A549 (cell line): ENCODE results near the gene MTCP1. TPM values are rescaled to one million over a fixed set of nuclear protein-coding genes. Genes with fewer than 3 reads are reported as not detected.
A peak's percentile ranks its signal among the peaks of the same experiment; 100 is the strongest.

Source experiments
- ATAC-seq, 2 experiments: fragments of 200-7000 bp in 1 of 2; fragments of >200 bp in 1 of 2; cut with Nextera tagmentation in 1 of 2; cut with Tn5 transposase in 1 of 2; 3 replicates each; pipeline versions ENCODE4 v1.8.0 to v1.9.1; 2018 to 2020; ENCODE audit warnings: mild to moderate bottlenecking in 1 of 2, moderate library complexity in 1 of 2
- CTCF ChIA-PET: fragments of 300-600 bp; sonication (Branson Sonifier 250); formaldehyde crosslinking; extraction: SDS; loops from one replicate; lab custom pipeline; 2021; ENCODE audit warnings: antibody characterized with exemption, inconsistent platforms; lab: Yijun Ruan, JAX
- POLR2A ChIA-PET: fragments of 350-600 bp; formaldehyde crosslinking; extraction: SDS; loops from one replicate; lab custom pipeline; 2021; ENCODE audit warnings: antibody characterized with exemption, inconsistent platforms; lab: Yijun Ruan, JAX
- DNase-seq, 2 experiments: peaks; one replicate each; pipeline versions ENCODE4 v3.0.0 to v3.0.0-alpha.2; 2011 to 2016; ENCODE audit warnings: low read depth in 1 of 2, low spot score in 1 of 2
- FAIRE-seq: peaks from 2 replicates; lab custom pipeline; 2011; peaks lifted over from hg19 to GRCh38; lab: Jason Lieb, UNC
- H3K27ac ChIP-seq, 2 experiments: fragments of >200 bp; sonication (Bioruptor Twin); formaldehyde crosslinking; 3 replicates each; pipeline ENCODE4 v1.5.1; 2016 to 2017
- H3K4me1 ChIP-seq: fragments of >200 bp; sonication (Bioruptor Twin); formaldehyde crosslinking; 3 replicates; pipeline ENCODE4 v1.6.1; 2016
- H3K4me2 ChIP-seq: fragments of >200 bp; sonication (Bioruptor Twin); formaldehyde crosslinking; 3 replicates; pipeline ENCODE4 v1.6.1; 2016
- H3K4me3 ChIP-seq: fragments of >200 bp; sonication (Bioruptor Twin); formaldehyde crosslinking; 3 replicates; pipeline ENCODE4 v1.5.1; 2016
- H3K9me3 ChIP-seq: fragments of >200 bp; sonication (Bioruptor Twin); formaldehyde crosslinking; 3 replicates; pipeline ENCODE4 v1.6.1; 2016
- BHLHE40 ChIP-seq: IDR thresholded peaks from 2 replicates; pipeline ENCODE4 v1.6.1; 2012; ENCODE audit warnings: low read depth, low read length, inconsistent platforms
- CBX8 ChIP-seq: fragments of 200-600 bp; sonication (generic); IDR thresholded peaks from 2 replicates; pipeline ENCODE4 v1.6.1; 2016
- CHD2 ChIP-seq: fragments of 150-350 bp; IDR thresholded peaks from 2 replicates; pipeline ENCODE4 v1.6.1; 2014; ENCODE audit warnings: low read length; ENCODE audit not compliant: partially characterized antibody
- CHD4 ChIP-seq: fragments of 200-600 bp; sonication (generic); IDR thresholded peaks from 2 replicates; pipeline ENCODE4 v1.6.1; 2016; ENCODE audit warnings: antibody characterized with exemption, mild to moderate bottlenecking, borderline replicate concordance
- FOSB ChIP-seq: fragments of 250-450 bp; sonication (Bioruptor Pico); IDR thresholded peaks from 2 replicates; pipeline ENCODE4 v1.5.0; 2020; ENCODE audit warnings: mild to moderate bottlenecking, moderate library complexity
- GATA3 ChIP-seq: IDR thresholded peaks from 2 replicates; pipeline ENCODE4 v1.6.1; 2012; ENCODE audit warnings: borderline replicate concordance
- HDAC2 ChIP-seq: fragments of 200-600 bp; sonication (generic); IDR thresholded peaks from 2 replicates; pipeline ENCODE4 v1.6.1; 2016
- HEYL ChIP-seq: fragments of 250-450 bp; sonication (Bioruptor Pico); IDR thresholded peaks from 2 replicates; pipeline ENCODE4 v1.8.0; 2021; ENCODE audit warnings: mild to moderate bottlenecking, moderate library complexity
- HOXA7 ChIP-seq: fragments of 250-450 bp; sonication (Bioruptor Pico); IDR thresholded peaks from 2 replicates; pipeline ENCODE4 v1.5.0; 2020; ENCODE audit warnings: mild to moderate bottlenecking, moderate library complexity
- JUN ChIP-seq, 2 experiments: fragments of >200 bp; sonication (Bioruptor Twin); formaldehyde crosslinking; IDR thresholded peaks; 2 replicates in 1 of 2; 3 replicates in 1 of 2; pipeline ENCODE4 v1.6.1; 2016 to 2017
- KDM1A ChIP-seq: fragments of 200-600 bp; sonication (generic); IDR thresholded peaks from 2 replicates; pipeline ENCODE4 v1.6.1; 2016; ENCODE audit warnings: low read depth, mild to moderate bottlenecking
- MAZ ChIP-seq: fragments of 150-350 bp; IDR thresholded peaks from 2 replicates; pipeline ENCODE4 v1.6.1; 2014; ENCODE audit warnings: antibody characterized with exemption, low read depth, low read length, borderline replicate concordance
- NFE2L2 ChIP-seq: fragments of 150-350 bp; conservative IDR thresholded peaks from 2 replicates; pipeline ENCODE4 v1.6.1; 2014; ENCODE audit warnings: low read length
- NR3C1 ChIP-seq: fragments of >200 bp; sonication (Bioruptor Twin); formaldehyde crosslinking; IDR thresholded peaks from 3 replicates; pipeline ENCODE4 v1.6.1; 2017
- PHF8 ChIP-seq: fragments of 200-600 bp; sonication (generic); IDR thresholded peaks from 2 replicates; pipeline ENCODE4 v1.6.1; 2016; ENCODE audit warnings: low read depth, mild to moderate bottlenecking, antibody characterized with exemption, moderate library complexity, borderline replicate concordance
- POLR2AphosphoS2 ChIP-seq: conservative IDR thresholded peaks from 2 replicates; pipeline ENCODE4 v1.6.1; 2012; ENCODE audit warnings: low read length, improper control_type of control experiment, inconsistent platforms
- RFX5 ChIP-seq: fragments of 450-650 bp; IDR thresholded peaks from 2 replicates; pipeline ENCODE4 v1.7.1; 2014; ENCODE audit warnings: antibody characterized with exemption, mild to moderate bottlenecking, moderate library complexity
- RNF2 ChIP-seq: fragments of 200-600 bp; sonication (generic); IDR thresholded peaks from 2 replicates; pipeline ENCODE4 v1.6.1; 2016; ENCODE audit warnings: low read depth, mild to moderate bottlenecking, antibody characterized with exemption, moderate library complexity, borderline replicate concordance
- SMC3 ChIP-seq: fragments of >200 bp; sonication (Bioruptor Twin); formaldehyde crosslinking; IDR thresholded peaks from 3 replicates; pipeline ENCODE4 v1.6.1; 2018; ENCODE audit warnings: inconsistent platforms
- SREBF2 ChIP-seq: fragments of 450-650 bp; IDR thresholded peaks from 2 replicates; pipeline ENCODE4 v1.6.1; 2014; ENCODE audit warnings: mild to moderate bottlenecking, moderate library complexity
- ZFP36 ChIP-seq: fragments of 450-650 bp; IDR thresholded peaks from 2 replicates; pipeline ENCODE4 v1.6.1; 2014; ENCODE audit warnings: borderline replicate concordance; ENCODE audit not compliant: partially characterized antibody
- ZNF302 ChIP-seq: fragments of 250-450 bp; sonication (Bioruptor Pico); IDR thresholded peaks from 2 replicates; pipeline ENCODE4 v1.9.0; 2021; ENCODE audit warnings: inconsistent platforms, mild to moderate bottlenecking, moderate library complexity
- ZSCAN20 ChIP-seq: fragments of 250-450 bp; sonication (Bioruptor Pico); IDR thresholded peaks from 2 replicates; pipeline ENCODE4 v1.8.0; 2022; ENCODE audit warnings: mild to moderate bottlenecking, moderate library complexity
- WGBS: methylation state at CpG from one replicate; pipeline ENCODE4 v1.1.6; 2017; ENCODE audit errors: missing lambda C conversion rate; 5-methylcytosine and 5-hydroxymethylcytosine counted together
- polyA plus RNA-seq, 4 experiments: library from polyadenylated mRNA; depleted of rRNA in 3 of 4; stranded (reverse); fragments of >200 nt; fragmentation: RNase III in 1 of 4; extraction: RNeasy Plus Mini Kit Qiagen cat#74134 plus additional on column Dnase treatment in 1 of 4; gene quantifications; 2 replicates in 3 of 4; 3 replicates in 1 of 4; pipeline ENCODE4 v1.2.3, GENCODE V29; 2011 to 2017
- TF ChIP-seq, protein P1 (sequence below): IDR thresholded peaks from 2 replicates; pipeline ENCODE4 v1.6.1; 2012
- TF ChIP-seq, protein P2 (sequence below): fragments of >200 bp; sonication (Bioruptor Twin); formaldehyde crosslinking; IDR thresholded peaks from 3 replicates; pipeline ENCODE4 v1.6.1; 2016
- TF ChIP-seq, protein P3 (sequence below): fragments of >200 bp; sonication (Bioruptor Twin); formaldehyde crosslinking; IDR thresholded peaks from 2 replicates; pipeline ENCODE4 v1.6.1; 2016
- TF ChIP-seq, protein P4 (sequence below): fragments of 250-450 bp; sonication (Bioruptor Pico); IDR thresholded peaks from 2 replicates; pipeline ENCODE4 v1.5.0; 2020; ENCODE audit warnings: low read depth, mild to moderate bottlenecking, moderate library complexity
- TF ChIP-seq, protein P5 (sequence below): fragments of >200 bp; sonication (Bioruptor Twin); formaldehyde crosslinking; IDR thresholded peaks from 3 replicates; pipeline ENCODE4 v1.5.1; 2016

Gene MTCP1
- polyA plus RNA-seq, 2 of the 4 experiments (the other 2 are of a cell fraction) = 12.3 to 38.0 TPM

DNA sequence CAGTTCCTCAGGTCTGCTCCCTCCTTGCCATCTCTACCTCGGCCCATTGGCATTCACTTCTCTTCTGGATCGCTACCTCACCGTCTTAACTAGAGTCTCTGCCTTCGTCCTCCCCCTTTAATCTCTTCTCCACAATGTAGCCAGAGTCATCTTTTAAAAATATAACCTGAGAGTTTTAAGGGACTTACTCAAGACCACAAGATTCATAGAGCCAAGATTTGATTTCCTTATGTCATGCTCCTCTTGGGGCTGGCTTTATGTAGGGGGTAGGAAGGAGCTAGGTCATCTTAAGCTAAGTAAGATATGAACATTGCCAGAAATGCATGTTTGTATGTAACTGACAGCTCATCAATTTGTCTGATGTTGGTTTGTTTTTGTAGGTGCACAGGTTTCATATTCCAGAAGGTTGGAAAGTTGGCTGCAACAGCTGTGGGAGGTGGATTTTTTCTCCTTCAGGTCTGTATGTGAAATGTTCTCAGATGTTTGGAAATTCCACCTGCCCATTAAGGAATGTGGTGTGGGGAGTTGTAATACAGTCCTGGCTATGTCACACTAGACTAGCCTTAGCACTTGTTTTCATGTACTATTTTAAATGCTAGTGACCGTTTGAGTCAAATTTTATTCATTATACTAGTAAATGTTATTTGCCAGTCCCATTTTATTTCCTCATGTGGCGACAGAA is 24.7 kb downstream of the MTCP1 start:
- FAIRE-seq (no peak), ATAC-seq (no peak)
- H3K4me2 ChIP-seq = no peak overlapping the region
- peaks cover 11% of the 10 kb centered on the region; the same call in 2 of the 3 replicates for H3K4me1 ChIP-seq
- no peak overlapping the region for H3K4me3 ChIP-seq
- no peak overlapping the region for H3K27ac ChIP-seq
- CTCF ChIA-PET = interaction anchor here (2.1 to 3.1 kb wide), 2 partner anchors 9 to 11 kb away, joined by 4 to 19 read pairs; no protein-coding TSS in a partner anchor
- TF ChIP-seq FOSB (CRISPR knock-in tag) (no peak), SMC3 (no peak), CHD4 (no peak), BHLHE40 (no peak), CHD2 (no peak), GATA3 (no peak), HOXA7 (CRISPR knock-in tag) (no peak), HEYL (CRISPR knock-in tag) (no peak), JUN (IDR thresholded peaks at IDR 0.05) (no peak), NR3C1 (no peak), ZFP36 (no peak), CBX8 (no peak), NFE2L2 (no peak), ZNF302 (CRISPR knock-in tag) (no peak)
- TF ChIP-seq, protein P1, sequence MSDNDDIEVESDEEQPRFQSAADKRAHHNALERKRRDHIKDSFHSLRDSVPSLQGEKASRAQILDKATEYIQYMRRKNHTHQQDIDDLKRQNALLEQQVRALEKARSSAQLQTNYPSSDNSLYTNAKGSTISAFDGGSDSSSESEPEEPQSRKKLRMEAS = no peak
- TF ChIP-seq, protein P2, sequence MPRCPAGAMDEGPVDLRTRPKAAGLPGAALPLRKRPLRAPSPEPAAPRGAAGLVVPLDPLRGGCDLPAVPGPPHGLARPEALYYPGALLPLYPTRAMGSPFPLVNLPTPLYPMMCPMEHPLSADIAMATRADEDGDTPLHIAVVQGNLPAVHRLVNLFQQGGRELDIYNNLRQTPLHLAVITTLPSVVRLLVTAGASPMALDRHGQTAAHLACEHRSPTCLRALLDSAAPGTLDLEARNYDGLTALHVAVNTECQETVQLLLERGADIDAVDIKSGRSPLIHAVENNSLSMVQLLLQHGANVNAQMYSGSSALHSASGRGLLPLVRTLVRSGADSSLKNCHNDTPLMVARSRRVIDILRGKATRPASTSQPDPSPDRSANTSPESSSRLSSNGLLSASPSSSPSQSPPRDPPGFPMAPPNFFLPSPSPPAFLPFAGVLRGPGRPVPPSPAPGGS = no peak
- TF ChIP-seq, protein P3, sequence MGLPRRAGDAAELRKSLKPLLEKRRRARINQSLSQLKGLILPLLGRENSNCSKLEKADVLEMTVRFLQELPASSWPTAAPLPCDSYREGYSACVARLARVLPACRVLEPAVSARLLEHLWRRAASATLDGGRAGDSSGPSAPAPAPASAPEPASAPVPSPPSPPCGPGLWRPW = no peak
- TF ChIP-seq, all 56 proteins: peak for 0
- 95% methylated on average over 6 of the region's 6 CpGs for WGBS
- DNase-seq = no peak
- H3K9me3 ChIP-seq = no peaks in the 10 kb centered on the region
- POLR2A ChIA-PET = no interaction called here

DNA sequence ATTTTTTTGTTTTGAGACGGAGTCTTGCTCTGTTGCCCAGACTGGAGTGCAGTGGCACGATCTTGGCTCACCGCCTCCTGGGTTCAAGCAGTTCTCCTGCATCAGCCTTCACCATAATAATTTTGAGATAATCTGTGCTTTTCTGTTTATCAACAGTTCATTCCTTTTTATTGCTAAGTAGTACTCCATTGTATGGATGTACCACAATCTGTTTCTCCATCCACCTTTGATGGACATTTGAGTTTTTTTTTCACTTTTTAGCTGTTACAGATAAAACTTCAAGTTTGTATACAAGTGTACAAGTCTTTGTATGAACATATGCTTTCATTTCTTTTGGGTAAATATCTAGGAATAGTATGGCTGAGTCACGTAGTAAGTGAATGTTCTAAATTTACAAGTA is 35.2 kb downstream of the MTCP1 start:
- FAIRE-seq (no peak), DNase-seq (no peak), ATAC-seq (no peak)
- TF ChIP-seq HDAC2 = peak; percentile 69; the same call in 1 of the 2 replicates
- TF ChIP-seq ZSCAN20 (CRISPR knock-in tag) = no peak
- peak; percentile 80 for TF ChIP-seq KDM1A
- WGBS = 93% methylated on average over 4 of the region's 4 CpGs
- Histone ChIP-seq H3K27ac (no peak overlapping the region), H3K4me2 (no peak overlapping the region), H3K9me3 (peaks cover 8% of the 10 kb centered on the region), H3K4me1 (no peaks in the 10 kb centered on the region), H3K4me3 (no peak overlapping the region)
- POLR2A ChIA-PET = no interaction called here
- CTCF ChIA-PET = no interaction called here

DNA sequence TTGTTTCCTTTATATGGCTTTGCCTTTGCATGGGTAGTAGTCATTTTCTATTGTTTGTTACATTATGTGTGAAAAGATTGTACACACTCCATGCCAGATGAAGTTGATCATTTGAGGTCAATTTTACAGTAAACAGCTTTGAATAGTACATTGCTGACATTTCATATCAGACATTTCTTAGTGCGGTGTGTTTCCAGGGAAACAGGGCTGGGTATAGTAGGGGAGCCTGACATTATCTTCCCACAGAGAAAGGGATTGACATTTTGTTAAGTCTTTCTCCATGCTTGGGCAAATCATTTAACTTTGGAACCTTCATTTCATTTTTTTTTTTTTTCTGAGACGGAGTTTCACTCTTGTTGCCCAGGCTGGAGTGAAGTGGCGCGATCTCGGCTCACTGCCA is 39.3 kb downstream of the MTCP1 start:
- H3K27ac ChIP-seq = no peak overlapping the region
- H3K4me2 ChIP-seq = no peak overlapping the region
- DNase-seq (no peak), ATAC-seq (no peak), FAIRE-seq (no peak)
- peaks cover 8% of the 10 kb centered on the region for H3K9me3 ChIP-seq
- ChIA-PET CTCF (no interaction called here), POLR2A (no interaction called here)
- H3K4me1 ChIP-seq = peaks cover 14% of the 10 kb centered on the region
- TF ChIP-seq RNF2 = no peak
- no peak for TF ChIP-seq MAZ
- TF ChIP-seq ZSCAN20 (CRISPR knock-in tag) = no peak
- TF ChIP-seq POLR2AphosphoS2 = no peak
- TF ChIP-seq, protein P3 = no peak
- no peak for TF ChIP-seq ZNF302 (CRISPR knock-in tag)
- no peak for TF ChIP-seq PHF8
- no peak for TF ChIP-seq NR3C1
- no peak for TF ChIP-seq SMC3
- TF ChIP-seq, protein P4, sequence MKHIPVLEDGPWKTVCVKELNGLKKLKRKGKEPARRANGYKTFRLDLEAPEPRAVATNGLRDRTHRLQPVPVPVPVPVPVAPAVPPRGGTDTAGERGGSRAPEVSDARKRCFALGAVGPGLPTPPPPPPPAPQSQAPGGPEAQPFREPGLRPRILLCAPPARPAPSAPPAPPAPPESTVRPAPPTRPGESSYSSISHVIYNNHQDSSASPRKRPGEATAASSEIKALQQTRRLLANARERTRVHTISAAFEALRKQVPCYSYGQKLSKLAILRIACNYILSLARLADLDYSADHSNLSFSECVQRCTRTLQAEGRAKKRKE (CRISPR knock-in tag) = no peak
- TF ChIP-seq, protein P2 = no peak
- TF ChIP-seq HDAC2 = no peak
- TF ChIP-seq NFE2L2 = no peak
- TF ChIP-seq, protein P5, sequence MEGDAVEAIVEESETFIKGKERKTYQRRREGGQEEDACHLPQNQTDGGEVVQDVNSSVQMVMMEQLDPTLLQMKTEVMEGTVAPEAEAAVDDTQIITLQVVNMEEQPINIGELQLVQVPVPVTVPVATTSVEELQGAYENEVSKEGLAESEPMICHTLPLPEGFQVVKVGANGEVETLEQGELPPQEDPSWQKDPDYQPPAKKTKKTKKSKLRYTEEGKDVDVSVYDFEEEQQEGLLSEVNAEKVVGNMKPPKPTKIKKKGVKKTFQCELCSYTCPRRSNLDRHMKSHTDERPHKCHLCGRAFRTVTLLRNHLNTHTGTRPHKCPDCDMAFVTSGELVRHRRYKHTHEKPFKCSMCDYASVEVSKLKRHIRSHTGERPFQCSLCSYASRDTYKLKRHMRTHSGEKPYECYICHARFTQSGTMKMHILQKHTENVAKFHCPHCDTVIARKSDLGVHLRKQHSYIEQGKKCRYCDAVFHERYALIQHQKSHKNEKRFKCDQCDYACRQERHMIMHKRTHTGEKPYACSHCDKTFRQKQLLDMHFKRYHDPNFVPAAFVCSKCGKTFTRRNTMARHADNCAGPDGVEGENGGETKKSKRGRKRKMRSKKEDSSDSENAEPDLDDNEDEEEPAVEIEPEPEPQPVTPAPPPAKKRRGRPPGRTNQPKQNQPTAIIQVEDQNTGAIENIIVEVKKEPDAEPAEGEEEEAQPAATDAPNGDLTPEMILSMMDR = no peak
- TF ChIP-seq RFX5 = no peak
- no peak for TF ChIP-seq SREBF2
- TF ChIP-seq HEYL (CRISPR knock-in tag) = no peak
- no peak overlapping the region for H3K4me3 ChIP-seq
- 93% methylated on average over 5 of the region's 5 CpGs for WGBS
